Activated naive CD8-positive, alpha-beta T cell treated with anti-CD3 and anti-CD28 coated beads, Interleukin-2, amount 50 U/mL, for 16 hours (primary cell): Measurements from ENCODE around the gene PDE8B.

Experiments used
- DNase-seq: peaks from one replicate; pipeline ENCODE4 v3.0.0-alpha.2; 2020; ENCODE audit warnings: low read depth, low spot score

The PDE8B gene

DNA sequence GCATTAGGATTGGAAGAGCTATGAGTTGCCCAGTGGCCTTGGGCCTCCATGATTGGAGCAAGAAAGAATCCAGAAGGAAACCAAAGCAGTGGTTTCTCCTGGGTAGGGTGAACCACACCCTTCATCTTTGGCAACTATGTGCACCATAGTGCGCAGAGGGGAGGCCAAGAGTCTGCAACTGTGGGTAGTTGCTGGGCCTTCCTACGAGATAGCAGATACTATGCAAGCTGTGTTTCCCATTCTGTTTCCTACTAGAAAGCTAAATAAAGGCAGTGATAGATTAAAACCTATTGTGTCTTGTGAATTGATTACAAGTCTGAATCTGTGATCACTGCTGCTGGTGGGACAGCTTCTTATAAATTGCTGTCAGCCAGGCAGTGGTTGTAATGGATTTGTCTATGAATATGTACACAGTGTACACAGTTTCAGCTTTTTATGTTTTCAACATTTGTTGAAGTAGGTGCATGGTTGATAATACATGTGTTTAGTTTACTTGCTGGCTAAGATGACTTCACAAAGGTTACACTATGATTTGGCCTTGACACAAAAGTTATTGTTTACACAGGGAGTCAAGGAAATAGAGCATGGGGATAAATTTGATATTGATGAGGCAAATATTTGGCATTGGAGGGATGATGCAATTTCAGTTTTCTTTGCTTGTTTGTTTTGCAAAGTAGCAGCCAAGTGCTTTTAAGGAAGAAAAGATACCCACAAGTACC lies 23.7 kb upstream of the PDE8B start:
- DNase-seq: no peak

DNA sequence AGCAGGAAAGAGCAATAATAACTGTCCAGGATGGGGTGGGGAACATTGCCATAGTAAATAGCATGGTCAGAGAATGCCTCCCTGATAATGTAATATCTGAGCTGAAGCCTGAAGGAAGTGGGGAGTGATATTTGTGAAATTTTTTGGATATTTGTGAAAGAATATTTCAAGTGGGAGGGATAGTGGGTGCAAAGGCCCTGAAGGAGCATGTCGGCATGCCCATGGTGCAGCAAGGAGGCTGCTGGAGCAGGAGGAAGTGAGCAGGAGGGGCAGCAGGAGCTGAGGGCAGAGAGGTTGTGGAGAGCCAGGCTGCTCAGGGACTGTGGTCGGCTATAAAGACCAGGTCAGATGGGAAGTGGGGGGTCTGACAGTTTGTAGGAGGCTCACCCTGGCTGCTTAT lies 21.1 kb upstream of the PDE8B start:
- DNase-seq: no peak

DNA sequence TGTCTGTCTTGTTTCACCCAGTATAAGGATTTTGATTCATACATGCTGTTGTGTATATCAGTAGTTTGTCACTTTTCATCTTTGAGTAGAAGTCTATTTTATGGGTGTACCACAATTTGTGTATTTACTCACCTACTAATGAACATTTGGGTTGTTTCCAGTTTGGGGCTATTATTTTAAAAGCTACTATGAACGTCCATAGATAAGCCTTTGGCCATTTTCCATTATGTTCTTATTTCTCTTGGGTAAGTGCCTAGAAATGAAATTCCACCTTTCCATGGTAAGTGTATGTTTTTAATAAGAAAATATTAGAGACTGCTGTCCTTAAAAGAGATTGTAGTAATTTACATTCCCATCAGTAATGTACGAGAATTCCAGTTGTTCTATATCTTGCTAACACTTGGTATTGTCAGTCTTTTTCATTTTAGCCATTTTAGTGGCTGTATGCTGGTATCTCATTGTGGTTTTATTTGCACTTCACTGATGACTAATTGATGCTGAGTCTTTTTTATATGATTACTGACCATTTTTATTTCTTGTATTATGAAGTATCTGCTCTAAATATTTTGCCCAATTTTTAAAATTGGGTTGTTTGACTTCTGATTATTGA lies 17.9 kb upstream of the PDE8B start:
- no peak for DNase-seq

GRCh38 chr5:77194762-77195161 lies 15.7 kb upstream of the PDE8B start:
- no peak for DNase-seq

DNA sequence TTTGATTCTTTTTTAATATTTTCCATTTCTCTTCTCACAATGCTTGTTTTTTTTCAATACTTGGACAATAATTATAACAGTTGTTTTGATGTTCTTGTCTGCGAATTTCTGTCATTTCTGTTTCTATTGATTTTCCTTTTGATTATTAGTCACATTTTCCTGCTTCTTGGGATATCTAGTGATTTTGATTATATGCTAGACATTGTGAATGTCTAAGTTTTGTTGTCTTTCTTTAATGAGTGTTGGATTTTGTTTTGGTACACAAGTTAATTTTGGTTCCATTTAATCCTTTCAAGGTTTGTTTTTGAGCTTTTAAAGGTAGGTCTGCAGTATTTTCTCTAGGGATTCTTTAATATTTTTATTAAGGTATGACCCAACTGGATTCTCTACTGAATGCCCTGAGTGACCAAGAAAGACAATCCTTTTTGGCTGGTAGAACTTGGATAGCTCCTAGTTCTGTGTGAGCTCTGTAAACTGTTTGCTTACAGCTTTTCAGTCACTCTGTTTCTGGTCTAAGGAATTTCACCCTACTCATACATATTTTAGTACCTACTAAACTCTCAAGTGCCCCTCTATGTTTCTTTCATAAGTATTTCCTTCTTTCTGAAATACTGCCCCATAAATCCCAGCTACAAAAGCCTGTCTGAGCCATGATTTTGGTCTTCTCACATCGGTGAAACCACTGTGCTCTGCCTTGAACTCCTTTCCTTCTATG lies 12.5 kb upstream of the PDE8B start:
- DNase-seq: no peak

- DNase-seq: no peak
These were observed 9.8 kb upstream of the PDE8B start for GRCh38 chr5:77200663-77201062.

GRCh38 chr5:77202145-77202544 lies 8.3 kb upstream of the PDE8B start:
- no peak for DNase-seq

- no peak for DNase-seq
These were observed 5.5 kb upstream of the PDE8B start for GRCh38 chr5:77204967-77205366.

DNA sequence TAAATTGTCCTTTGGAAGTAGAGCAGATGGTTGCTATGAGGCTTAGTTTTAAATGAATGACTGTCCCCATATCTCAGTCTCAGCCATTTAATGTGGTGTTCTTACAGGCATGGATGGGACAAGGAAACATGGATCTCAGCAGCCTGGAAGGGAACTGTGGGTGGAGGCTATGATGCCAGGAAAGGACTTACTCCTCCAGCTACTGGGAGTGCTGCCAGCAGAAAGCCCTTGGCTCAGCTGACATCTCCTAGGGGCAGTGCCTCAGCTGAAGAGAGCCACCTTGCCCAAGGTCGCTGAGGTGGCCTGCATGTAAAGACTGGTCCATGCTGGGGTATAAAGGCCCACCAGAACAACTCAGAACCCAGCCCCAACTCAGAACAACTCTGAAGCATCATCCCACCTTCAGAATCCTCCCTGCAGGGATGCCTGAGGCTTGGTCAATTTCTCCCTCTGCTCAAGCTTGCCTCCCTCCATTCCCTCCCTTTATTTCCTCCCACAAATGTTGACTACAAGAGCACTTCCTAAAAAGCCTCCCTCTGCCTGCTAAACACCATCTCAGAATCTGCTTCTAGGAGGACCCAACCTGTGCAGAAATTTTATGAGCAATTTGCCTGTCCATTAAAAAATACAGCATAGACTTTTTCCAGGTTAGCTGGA lies 1.8 kb upstream of the PDE8B start:
- DNase-seq: no peak

- no peak for DNase-seq
These were observed 887 bp upstream of the PDE8B start for GRCh38 chr5:77209495-77210090.

GRCh38 chr5:77210964-77211690 lies 647 bp downstream of the PDE8B start:
- no peak for DNase-seq

DNA sequence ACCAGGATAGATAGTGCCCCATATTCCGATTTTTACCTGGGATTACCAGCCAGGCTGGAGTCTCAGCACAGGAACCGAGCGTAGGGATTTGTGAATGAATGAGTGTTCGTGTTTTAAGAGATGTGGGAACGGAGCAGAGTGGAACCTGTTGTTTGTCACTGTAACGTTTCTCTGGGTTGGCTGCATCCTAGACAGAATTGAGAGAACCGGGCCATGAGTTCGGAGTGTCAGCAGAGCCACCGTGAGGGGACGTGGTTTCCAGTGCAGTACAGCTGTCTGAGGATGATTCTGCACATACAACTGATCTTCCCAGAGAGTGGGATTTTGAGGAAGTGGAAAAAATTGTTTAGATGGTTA lies 1.2 kb downstream of the PDE8B start:
- no peak for DNase-seq

DNA sequence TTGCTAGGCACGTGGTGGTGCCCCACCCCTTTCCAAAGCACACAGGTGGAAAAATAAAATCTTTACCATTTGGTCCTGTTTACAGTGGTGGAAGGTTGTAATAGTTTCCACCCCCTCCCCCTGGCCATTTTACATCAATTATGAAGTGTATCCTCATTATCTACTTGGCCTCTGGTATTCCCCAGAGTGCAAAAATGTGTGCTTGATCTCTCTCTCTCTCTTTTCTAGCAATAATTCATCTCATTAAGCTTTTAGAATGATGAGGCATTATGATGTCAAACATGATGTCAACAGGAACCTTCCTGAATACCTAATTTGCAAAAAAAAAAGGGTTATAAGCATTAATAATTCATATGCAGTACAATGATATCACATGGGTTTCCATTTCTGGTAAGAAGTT lies 3.1 kb downstream of the PDE8B start:
- no peak for DNase-seq

- no peak for DNase-seq
These were observed 3.7 kb downstream of the PDE8B start for GRCh38 chr5:77214151-77214550.

DNA sequence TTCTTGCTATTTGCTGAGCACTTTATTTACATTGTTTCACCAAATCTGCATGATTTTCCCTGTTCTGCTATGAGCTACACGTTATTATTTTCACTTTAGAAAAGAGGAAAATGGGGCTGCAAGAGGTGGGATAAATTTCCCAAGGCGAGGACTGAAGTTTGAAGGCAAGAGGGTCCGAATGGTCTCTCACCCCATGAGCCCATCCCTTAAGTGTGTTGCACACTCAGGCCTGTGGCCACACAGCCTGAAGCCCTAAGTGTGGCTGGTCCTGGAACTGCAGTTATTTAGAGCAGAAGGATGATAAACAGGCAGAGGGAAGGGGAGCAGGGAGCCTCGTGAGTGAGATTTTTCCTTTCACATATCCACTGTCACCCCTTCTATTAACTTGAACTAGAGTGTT lies 7.8 kb downstream of the PDE8B start:
- no peak for DNase-seq

- DNase-seq: no peak
These were observed 10.6 kb downstream of the PDE8B start for GRCh38 chr5:77221115-77221514.

GRCh38 chr5:77222722-77223121 lies 12.2 kb downstream of the PDE8B start:
- no peak for DNase-seq

DNA sequence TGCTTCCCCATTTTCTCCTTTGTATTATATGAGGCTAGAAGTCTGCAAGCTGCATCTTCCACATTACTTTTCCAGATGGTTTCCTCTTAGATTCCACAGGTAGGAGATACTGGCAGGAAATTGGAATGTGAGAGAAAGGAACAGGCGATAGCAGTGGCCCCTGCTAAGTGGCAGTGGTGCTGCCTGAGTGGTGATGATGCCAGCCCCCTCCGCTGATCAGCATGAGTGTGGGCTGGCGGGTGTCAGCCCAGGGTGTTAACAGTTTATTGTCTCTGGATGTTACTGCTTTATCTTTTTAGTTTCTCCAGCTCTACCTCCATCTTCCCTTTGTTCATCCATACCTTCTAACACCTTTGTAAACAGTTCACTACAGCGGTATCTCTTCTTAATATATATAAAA lies 13.2 kb downstream of the PDE8B start:
- no peak for DNase-seq

DNA sequence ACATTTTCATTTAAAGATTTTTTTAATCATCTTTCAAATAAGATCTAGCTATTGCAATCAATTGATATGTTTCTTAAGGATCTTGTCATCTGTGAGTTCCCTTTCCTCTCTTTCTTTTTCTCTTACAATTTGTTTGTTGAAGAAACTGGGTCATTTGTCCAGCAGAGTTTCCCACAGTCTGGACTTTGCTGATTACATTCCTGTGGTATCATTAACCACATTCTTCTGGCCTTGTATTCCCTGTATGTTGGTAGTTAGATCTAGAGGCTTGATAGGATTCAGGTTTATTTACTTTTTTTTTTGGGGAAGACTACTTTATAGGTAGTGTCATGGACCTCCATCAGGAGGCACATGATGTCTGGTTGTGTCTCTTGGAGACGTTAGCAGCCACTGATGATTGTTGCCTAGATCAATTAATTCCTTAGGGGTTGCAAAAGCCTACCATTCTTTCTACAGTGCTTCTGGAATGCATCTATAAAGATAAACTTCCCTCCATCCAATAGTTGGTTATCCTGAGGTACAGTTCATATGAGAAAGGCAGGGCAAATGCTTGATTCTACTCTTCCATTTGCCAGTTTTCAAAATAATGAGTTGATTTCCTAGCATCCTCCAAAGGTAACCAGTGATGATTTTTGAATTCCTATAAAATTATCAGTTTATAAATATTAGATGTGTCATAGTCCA lies 14.3 kb downstream of the PDE8B start:
- DNase-seq: no peak

DNA sequence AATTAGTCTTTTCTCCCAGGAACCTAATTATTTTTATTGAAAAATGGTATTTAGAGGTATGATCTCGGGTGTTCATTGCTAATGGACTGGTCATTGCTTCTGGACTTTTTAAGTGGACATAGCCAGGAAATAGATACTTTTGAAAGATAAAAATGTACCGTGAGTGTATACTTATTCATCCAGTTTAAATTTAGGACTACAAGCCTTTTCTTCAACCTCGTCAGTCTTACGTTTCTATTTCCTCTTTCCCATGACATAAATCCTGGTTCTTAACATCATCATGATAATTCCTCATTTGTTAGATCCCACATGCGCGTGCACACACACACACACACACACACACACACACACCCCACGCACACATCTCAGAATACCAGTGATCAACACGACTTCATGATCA lies 15.1 kb downstream of the PDE8B start:
- DNase-seq: no peak

DNA sequence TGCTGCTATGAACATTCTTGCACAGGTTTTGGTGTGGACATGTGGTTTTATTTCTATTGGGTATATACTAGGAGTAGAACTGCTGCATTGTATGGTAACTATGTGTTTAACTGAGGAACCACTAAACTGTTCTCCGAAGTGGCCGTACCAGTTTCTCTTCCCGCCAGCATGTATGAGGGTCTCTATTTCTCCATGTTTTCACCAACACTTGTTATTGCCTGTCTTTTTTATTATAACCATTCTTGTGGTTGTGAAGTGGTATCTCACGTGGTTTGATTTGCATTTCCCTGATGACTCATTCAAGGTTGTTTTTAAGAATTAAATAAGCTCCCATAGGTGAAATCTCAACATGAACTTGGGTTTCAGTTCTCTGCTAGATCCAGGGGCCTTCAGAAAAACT lies 19.4 kb downstream of the PDE8B start:
- DNase-seq: no peak
